RKO (cell line): Measurements from ENCODE around the gene TRIL.

ENCODE experiments used
- DNase-seq: peaks from one replicate; pipeline ENCODE4 v3.0.0-alpha.2; 2016; ENCODE audit warnings: low spot score

The TRIL gene

GRCh38 chr7:28983396-28984190 lies 25.5 kb upstream of the TRIL start:
- DNase-seq, result no peak

- no peak for DNase-seq
Observed at GRCh38 chr7:28981161-28981465, 23.0 kb upstream of the TRIL start.

GRCh38 chr7:28980451-28981160 lies 22.5 kb upstream of the TRIL start:
- DNase-seq, result peak; percentile 41

- no peak for DNase-seq
Observed at GRCh38 chr7:28979776-28980175, 21.6 kb upstream of the TRIL start.

- DNase-seq, result no peak
Observed at GRCh38 chr7:28977881-28978280, 19.8 kb upstream of the TRIL start.

GRCh38 chr7:28976022-28976421 lies 17.9 kb upstream of the TRIL start:
- no peak for DNase-seq

GRCh38 chr7:28973591-28973990 lies 15.5 kb upstream of the TRIL start:
- DNase-seq, result no peak

GRCh38 chr7:28964056-28964455 lies 5.9 kb upstream of the TRIL start:
- no peak for DNase-seq

GRCh38 chr7:28961972-28962371 lies 3.8 kb upstream of the TRIL start:
- DNase-seq, result no peak

GRCh38 chr7:28960071-28960840 lies 2.1 kb upstream of the TRIL start:
- no peak for DNase-seq

- DNase-seq, result no peak
Observed at GRCh38 chr7:28958980-28959347, 834 bp upstream of the TRIL start.

- no peak for DNase-seq
Observed at GRCh38 chr7:28957751-28958234, 337 bp downstream of the TRIL start.

GRCh38 chr7:28957064-28957750 lies 923 bp downstream of the TRIL start:
- DNase-seq, result no peak

GRCh38 chr7:28956608-28957063 lies 1.5 kb downstream of the TRIL start:
- no peak for DNase-seq

- no peak for DNase-seq
Observed at GRCh38 chr7:28955718-28956607, 2.2 kb downstream of the TRIL start.

- no peak for DNase-seq
Observed at GRCh38 chr7:28955356-28955717, 2.8 kb downstream of the TRIL start.

GRCh38 chr7:28954946-28955345 lies 3.2 kb downstream of the TRIL start:
- no peak for DNase-seq

GRCh38 chr7:28954471-28954870 lies 3.7 kb downstream of the TRIL start:
- DNase-seq, result no peak

GRCh38 chr7:28953633-28954032 lies 4.5 kb downstream of the TRIL start:
- no peak for DNase-seq

- DNase-seq, result no peak
Observed at GRCh38 chr7:28942168-28942567, 16.0 kb downstream of the TRIL start.

GRCh38 chr7:28941633-28942032 lies 16.5 kb downstream of the TRIL start:
- DNase-seq, result no peak
